ENCODE measurements around the gene ZNF287. TPM values are rescaled to one million over a fixed set of nuclear protein-coding genes. Genes with fewer than 3 reads are reported as not detected.
"Not testable (repeated sequence)": the region's sequence is repeated elsewhere in the genome, so short reads cannot be mapped to it uniquely, and the experiment has no call there.

The ZNF287 gene
- polyA plus RNA-seq, 4 donors, result 0.81 to 2.7 (median 2.2) TPM; not detected in 1

DNA sequence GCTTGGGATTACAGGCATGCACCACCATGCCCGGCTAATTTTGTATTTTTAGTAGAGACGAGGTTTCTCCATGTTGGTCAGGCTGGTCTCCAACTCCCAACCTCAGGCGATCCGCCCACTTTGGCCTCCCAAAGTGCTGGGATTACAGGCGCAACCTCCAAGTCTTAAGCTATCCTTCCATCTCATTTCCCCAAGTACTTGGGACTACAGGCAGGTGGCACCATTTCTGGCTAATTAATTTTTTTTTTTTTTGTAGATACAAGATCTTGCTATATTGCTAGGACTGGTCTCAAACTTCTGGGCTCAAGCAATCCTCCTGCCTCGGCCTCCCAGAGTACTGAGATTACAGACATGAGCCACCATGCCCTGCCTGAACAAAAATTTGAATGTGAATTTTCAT is 43.4 kb downstream of the ZNF287 start:
- H3K9me3 ChIP-seq (ENCODE audit: control insufficient read depth in 2 of 2, insufficient read depth in 1 of 2, low read depth in 1 of 2, low read length in 1 of 2); H3K27ac ChIP-seq (ENCODE audit: low read depth in 1 of 3, low read length in 2 of 3); H3K36me3 ChIP-seq (ENCODE audit: control insufficient read depth in 3 of 3, insufficient read depth in 2 of 3, low read depth in 1 of 3, low read length in 3 of 3); H3K4me1 ChIP-seq (ENCODE audit: control insufficient read depth in 3 of 3, insufficient read depth in 2 of 3, low read depth in 1 of 3, low read length in 2 of 3); H3K27me3 ChIP-seq (ENCODE audit: control insufficient read depth in 3 of 3, insufficient read depth in 3 of 3, low read length in 3 of 3); H3K4me3 ChIP-seq (ENCODE audit: low read depth in 1 of 3, low read length in 3 of 3); FAIRE-seq; DNase-seq: not testable (repeated sequence)
- 89 to 94% (median 94%) methylated on average over 6 of the region's 6 CpGs for WGBS, 3 donors

DNA sequence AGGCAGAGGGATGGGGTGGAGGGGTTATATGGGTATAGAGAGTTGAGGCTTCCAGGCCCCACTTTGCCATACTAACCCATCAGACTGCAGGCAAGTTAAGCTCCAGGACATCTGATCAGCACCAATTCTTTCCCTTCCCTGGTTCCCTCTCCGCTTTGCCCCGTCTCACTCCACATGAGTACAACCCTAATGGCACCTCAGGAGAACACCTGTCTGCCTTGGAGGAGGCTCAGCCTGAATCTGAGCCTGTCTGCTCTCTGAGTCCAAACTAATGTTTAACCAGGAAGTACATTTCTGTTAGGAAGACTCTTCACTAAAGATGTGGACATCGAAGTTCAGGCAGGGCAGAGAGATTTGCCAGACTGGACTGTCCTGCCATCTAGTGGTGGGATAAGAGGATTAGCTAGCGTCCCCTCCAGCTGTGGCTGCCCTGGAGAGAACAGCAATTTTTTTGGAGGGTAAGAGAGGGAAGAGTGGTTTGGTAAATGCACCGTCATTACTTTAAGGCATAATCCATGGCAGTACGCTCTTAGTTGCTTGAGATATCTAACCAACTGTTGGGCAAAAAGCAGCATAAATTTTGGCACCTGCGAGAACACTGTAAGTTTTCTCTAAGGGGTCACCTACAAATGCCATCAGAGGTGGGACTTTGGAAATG is 47.8 kb downstream of the ZNF287 start:
- H3K4me3 ChIP-seq (ENCODE audit: low read depth in 1 of 3, low read length in 3 of 3), result no peak overlapping the region
- peak; percentile 92 to 95 for DNase-seq
- no peaks in the 10 kb centered on the region for H3K36me3 ChIP-seq (ENCODE audit: control insufficient read depth in 3 of 3, insufficient read depth in 2 of 3, low read depth in 1 of 3, low read length in 3 of 3)
- H3K27me3 ChIP-seq (ENCODE audit: control insufficient read depth in 3 of 3, insufficient read depth in 3 of 3, low read length in 3 of 3), result no peaks in the 10 kb centered on the region
- H3K27ac ChIP-seq (ENCODE audit: low read depth in 1 of 3, low read length in 2 of 3), result peak overlapping the region in 2 of 3 donors; percentile 12 to 76
- no peak for FAIRE-seq
- 6 to 26% (median 25%) methylated on average over 7 of the region's 7 CpGs for WGBS, 3 donors
- no peaks in the 10 kb centered on the region for H3K9me3 ChIP-seq (ENCODE audit: control insufficient read depth in 2 of 2, insufficient read depth in 1 of 2, low read depth in 1 of 2, low read length in 1 of 2)
- H3K4me1 ChIP-seq (ENCODE audit: control insufficient read depth in 3 of 3, insufficient read depth in 2 of 3, low read depth in 1 of 3, low read length in 2 of 3), result peaks cover 0 to 17% (median 3%) of the 10 kb centered on the region in 3 donors

DNA sequence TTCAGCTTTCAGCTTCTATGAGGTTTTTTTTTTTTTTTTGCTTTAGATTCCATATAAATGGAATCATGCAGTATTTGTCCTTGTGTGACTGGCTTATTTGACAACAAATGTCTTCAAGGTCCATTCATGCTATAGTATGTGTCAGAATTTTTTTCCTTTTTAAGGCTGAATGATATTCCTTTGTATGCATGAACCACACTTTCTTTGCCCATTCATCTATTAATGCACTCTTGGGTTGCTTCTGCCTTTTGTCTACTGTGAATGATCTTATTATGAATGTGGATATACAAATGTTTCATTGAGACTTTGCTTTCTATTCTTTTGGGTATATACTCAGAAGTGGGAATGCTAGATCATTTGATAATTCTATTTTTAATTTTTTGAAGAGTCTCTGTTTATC is 50.0 kb downstream of the ZNF287 start:
- peaks cover 0 to 17% (median 3%) of the 10 kb centered on the region in 3 donors for H3K4me1 ChIP-seq (ENCODE audit: control insufficient read depth in 3 of 3, insufficient read depth in 2 of 3, low read depth in 1 of 3, low read length in 2 of 3)
- H3K36me3 ChIP-seq (ENCODE audit: control insufficient read depth in 3 of 3, insufficient read depth in 2 of 3, low read depth in 1 of 3, low read length in 3 of 3), result no peaks in the 10 kb centered on the region
- H3K27ac ChIP-seq (ENCODE audit: low read depth in 1 of 3, low read length in 2 of 3), result no peak overlapping the region
- DNase-seq (no peak), FAIRE-seq (no peak)
- no peak overlapping the region for H3K4me3 ChIP-seq (ENCODE audit: low read depth in 1 of 3, low read length in 3 of 3)
- H3K9me3 ChIP-seq (ENCODE audit: control insufficient read depth in 2 of 2, insufficient read depth in 1 of 2, low read depth in 1 of 2, low read length in 1 of 2), result no peaks in the 10 kb centered on the region
- H3K27me3 ChIP-seq (ENCODE audit: control insufficient read depth in 3 of 3, insufficient read depth in 3 of 3, low read length in 3 of 3), result no peaks in the 10 kb centered on the region

DNA sequence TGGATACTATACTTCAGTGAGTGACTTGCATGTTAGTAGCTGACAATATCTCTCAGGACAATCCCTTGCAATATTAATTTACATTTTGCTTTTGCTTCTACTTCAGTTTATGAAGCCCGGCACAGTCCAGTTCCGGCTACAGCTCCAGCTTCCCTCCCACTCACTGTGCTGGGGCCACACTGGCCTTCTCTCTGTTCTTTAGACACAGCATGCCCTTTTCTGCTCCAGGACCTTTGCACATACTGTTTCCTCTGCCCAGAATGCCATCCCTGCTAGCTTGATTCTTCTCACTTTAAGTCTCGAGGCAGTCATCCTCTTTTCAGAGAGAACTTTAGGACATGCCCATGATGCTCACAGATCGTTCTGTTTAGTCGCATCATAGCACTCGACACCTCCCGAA is 51.5 kb downstream of the ZNF287 start:
- Histone ChIP-seq H3K4me3 (ENCODE audit: low read depth in 1 of 3, low read length in 3 of 3) (no peak overlapping the region), H3K4me1 (ENCODE audit: control insufficient read depth in 3 of 3, insufficient read depth in 2 of 3, low read depth in 1 of 3, low read length in 2 of 3) (peaks cover 0 to 17% (median 3%) of the 10 kb centered on the region in 3 donors), H3K36me3 (ENCODE audit: control insufficient read depth in 3 of 3, insufficient read depth in 2 of 3, low read depth in 1 of 3, low read length in 3 of 3) (no peaks in the 10 kb centered on the region), H3K27ac (ENCODE audit: low read depth in 1 of 3, low read length in 2 of 3) (no peak overlapping the region), H3K9me3 (ENCODE audit: control insufficient read depth in 2 of 2, insufficient read depth in 1 of 2, low read depth in 1 of 2, low read length in 1 of 2) (no peaks in the 10 kb centered on the region), H3K27me3 (ENCODE audit: control insufficient read depth in 3 of 3, insufficient read depth in 3 of 3, low read length in 3 of 3) (no peaks in the 10 kb centered on the region)
- no peak for DNase-seq
- 86 to 93% (median 92%) methylated on average over 7 of the region's 7 CpGs for WGBS, 3 donors
- FAIRE-seq, result no peak

DNA sequence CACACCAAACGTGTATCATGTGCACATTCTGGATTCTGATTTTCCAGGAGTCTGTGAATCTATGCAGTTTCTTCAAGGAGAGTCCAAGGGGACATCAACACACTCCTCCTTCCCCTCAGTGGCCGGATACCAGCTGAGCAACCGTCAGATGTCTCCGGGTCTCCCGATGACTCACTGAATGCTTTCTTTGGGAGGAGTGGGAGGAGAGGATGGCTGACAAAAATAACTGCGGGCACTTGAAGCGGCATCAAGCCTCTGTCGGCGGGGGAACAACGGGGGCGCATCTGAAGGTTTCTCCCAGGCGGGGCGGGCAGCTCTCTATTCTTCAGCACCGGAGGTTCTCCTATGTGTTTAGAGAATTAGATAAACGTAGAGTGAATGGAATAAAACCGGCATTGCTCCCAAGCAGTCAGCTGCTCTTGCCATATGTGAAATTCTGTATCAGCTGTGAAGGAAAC is 52.4 kb downstream of the ZNF287 start:
- Histone ChIP-seq H3K4me1 (ENCODE audit: control insufficient read depth in 3 of 3, insufficient read depth in 2 of 3, low read depth in 1 of 3, low read length in 2 of 3) (peaks cover 0 to 17% (median 3%) of the 10 kb centered on the region in 3 donors), H3K27ac (ENCODE audit: low read depth in 1 of 3, low read length in 2 of 3) (no peak overlapping the region), H3K27me3 (ENCODE audit: control insufficient read depth in 3 of 3, insufficient read depth in 3 of 3, low read length in 3 of 3) (no peaks in the 10 kb centered on the region), H3K4me3 (ENCODE audit: low read depth in 1 of 3, low read length in 3 of 3) (no peak overlapping the region), H3K9me3 (ENCODE audit: control insufficient read depth in 2 of 2, insufficient read depth in 1 of 2, low read depth in 1 of 2, low read length in 1 of 2) (no peaks in the 10 kb centered on the region), H3K36me3 (ENCODE audit: control insufficient read depth in 3 of 3, insufficient read depth in 2 of 3, low read depth in 1 of 3, low read length in 3 of 3) (no peaks in the 10 kb centered on the region)
- DNase-seq (peak in 1 of 2 donors; percentile 61), FAIRE-seq (no peak)
- whole genome bisulfite sequencing, 3 donors, result 29 to 44% (median 42%) methylated on average over 16 of the region's 16 CpGs

DNA sequence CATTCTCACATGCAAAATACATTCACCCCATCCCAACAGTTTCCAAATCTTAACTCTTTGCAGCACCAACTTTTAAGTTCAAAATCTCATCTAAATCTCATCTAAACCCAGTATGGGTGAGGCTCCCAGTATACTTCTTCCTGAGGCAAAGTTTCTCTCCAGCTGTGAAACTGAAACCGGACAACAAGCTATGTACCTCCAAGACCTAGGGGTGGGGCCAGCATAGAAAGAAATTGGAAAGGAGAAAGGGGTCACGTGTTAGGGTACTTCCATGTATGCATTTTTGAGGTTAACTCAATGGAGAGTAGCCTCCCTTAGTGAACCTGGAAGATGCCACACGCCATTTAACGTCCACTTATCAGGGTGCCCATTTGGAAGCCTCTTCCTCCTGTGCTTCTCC is 53.1 kb downstream of the ZNF287 start:
- WGBS, 3 donors, result 62 to 75% (median 63%) methylated on average over 4 of the region's 4 CpGs
- H3K4me1 ChIP-seq (ENCODE audit: control insufficient read depth in 3 of 3, insufficient read depth in 2 of 3, low read depth in 1 of 3, low read length in 2 of 3), result peaks cover 0 to 15% (median 3%) of the 10 kb centered on the region in 3 donors
- DNase-seq (peak; percentile 42 to 62), FAIRE-seq (no peak)
- H3K27ac ChIP-seq (ENCODE audit: low read depth in 1 of 3, low read length in 2 of 3), result no peak overlapping the region
- H3K9me3 ChIP-seq (ENCODE audit: control insufficient read depth in 2 of 2, insufficient read depth in 1 of 2, low read depth in 1 of 2, low read length in 1 of 2), result no peaks in the 10 kb centered on the region
- H3K27me3 ChIP-seq (ENCODE audit: control insufficient read depth in 3 of 3, insufficient read depth in 3 of 3, low read length in 3 of 3), result no peaks in the 10 kb centered on the region
- H3K36me3 ChIP-seq (ENCODE audit: control insufficient read depth in 3 of 3, insufficient read depth in 2 of 3, low read depth in 1 of 3, low read length in 3 of 3), result no peaks in the 10 kb centered on the region
- H3K4me3 ChIP-seq (ENCODE audit: low read depth in 1 of 3, low read length in 3 of 3), result no peak overlapping the region

DNA sequence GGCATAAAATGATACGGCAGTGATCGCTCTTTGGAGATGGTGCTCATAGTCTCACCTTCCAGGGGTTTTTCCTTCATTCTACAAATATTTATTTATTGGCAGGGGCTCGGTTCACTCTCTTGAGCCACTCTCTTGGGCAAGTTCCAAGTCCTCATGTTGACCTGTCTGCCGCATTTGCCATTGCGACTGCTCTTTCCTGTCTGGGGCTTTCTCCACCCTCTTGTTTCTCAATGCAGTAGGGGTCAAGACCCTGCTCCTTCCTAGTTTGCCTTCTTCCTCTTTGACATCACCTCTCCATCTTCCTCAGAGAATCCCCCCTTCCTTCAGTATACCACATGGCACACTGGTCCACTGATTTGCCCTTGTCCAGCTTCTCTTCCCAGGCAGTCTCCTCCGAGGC is 55.1 kb downstream of the ZNF287 start:
- FAIRE-seq (no peak), DNase-seq (no peak)
- Histone ChIP-seq H3K27me3 (ENCODE audit: control insufficient read depth in 3 of 3, insufficient read depth in 3 of 3, low read length in 3 of 3) (no peaks in the 10 kb centered on the region), H3K4me3 (ENCODE audit: low read depth in 1 of 3, low read length in 3 of 3) (no peak overlapping the region), H3K9me3 (ENCODE audit: control insufficient read depth in 2 of 2, insufficient read depth in 1 of 2, low read depth in 1 of 2, low read length in 1 of 2) (no peaks in the 10 kb centered on the region), H3K27ac (ENCODE audit: low read depth in 1 of 3, low read length in 2 of 3) (no peak overlapping the region), H3K4me1 (ENCODE audit: control insufficient read depth in 3 of 3, insufficient read depth in 2 of 3, low read depth in 1 of 3, low read length in 2 of 3) (peaks cover 0 to 10% (median 0%) of the 10 kb centered on the region in 3 donors), H3K36me3 (ENCODE audit: control insufficient read depth in 3 of 3, insufficient read depth in 2 of 3, low read depth in 1 of 3, low read length in 3 of 3) (no peaks in the 10 kb centered on the region)
- 76 to 84% (median 76%) methylated on average over 6 of the region's 6 CpGs for WGBS, 3 donors

DNA sequence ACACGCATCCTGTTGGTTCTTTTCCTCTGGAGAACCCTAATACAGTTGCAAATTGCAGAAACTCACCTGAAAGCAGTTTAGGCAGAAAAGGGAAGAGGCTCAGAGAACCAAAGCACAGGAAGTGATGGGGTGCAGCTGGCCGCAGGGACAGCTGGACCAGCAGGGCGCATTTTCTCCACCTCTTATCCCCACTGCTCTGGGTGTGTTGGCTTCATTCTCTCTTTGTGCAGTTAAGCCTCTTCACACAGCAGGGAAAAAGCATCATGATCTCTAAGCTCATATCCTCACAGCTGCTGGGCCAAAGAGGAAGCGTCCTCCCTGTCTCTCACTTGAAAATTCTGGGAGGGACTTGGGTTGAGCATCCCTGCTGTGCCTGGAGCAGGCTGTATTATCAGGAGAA is 57.0 kb downstream of the ZNF287 start:
- Histone ChIP-seq H3K27ac (ENCODE audit: low read depth in 1 of 3, low read length in 2 of 3) (no peak overlapping the region), H3K4me3 (ENCODE audit: low read depth in 1 of 3, low read length in 3 of 3) (no peak overlapping the region), H3K36me3 (ENCODE audit: control insufficient read depth in 3 of 3, insufficient read depth in 2 of 3, low read depth in 1 of 3, low read length in 3 of 3) (no peaks in the 10 kb centered on the region), H3K9me3 (ENCODE audit: control insufficient read depth in 2 of 2, insufficient read depth in 1 of 2, low read depth in 1 of 2, low read length in 1 of 2) (no peaks in the 10 kb centered on the region), H3K4me1 (ENCODE audit: control insufficient read depth in 3 of 3, insufficient read depth in 2 of 3, low read depth in 1 of 3, low read length in 2 of 3) (peaks cover 0 to 18% (median 0%) of the 10 kb centered on the region in 3 donors), H3K27me3 (ENCODE audit: control insufficient read depth in 3 of 3, insufficient read depth in 3 of 3, low read length in 3 of 3) (no peaks in the 10 kb centered on the region)
- FAIRE-seq (no peak), DNase-seq (no peak)
- WGBS, 3 donors, result 55 to 90% (median 79%) methylated on average over 4 of the region's 4 CpGs

DNA sequence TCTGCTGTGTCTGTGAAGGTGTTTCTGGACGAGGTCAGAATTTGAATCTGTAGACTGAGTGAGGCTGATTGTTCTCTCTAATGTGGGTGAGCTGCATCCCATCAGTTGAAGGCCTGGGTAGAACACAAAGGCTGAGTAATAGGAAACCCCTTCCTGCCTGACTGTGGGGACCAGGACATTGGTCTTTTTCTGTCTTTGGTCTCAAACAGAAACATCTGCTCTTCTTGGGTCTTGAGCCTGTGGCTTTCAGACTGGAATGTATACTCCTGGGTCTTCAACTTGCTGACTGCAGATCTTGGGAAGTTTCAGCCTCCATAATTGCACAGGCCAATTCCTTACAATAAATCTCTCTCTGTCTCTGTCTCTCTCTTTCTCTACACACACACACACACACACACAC is 57.4 kb downstream of the ZNF287 start:
- Histone ChIP-seq H3K27ac (ENCODE audit: low read depth in 1 of 3, low read length in 2 of 3) (no peak overlapping the region), H3K36me3 (ENCODE audit: control insufficient read depth in 3 of 3, insufficient read depth in 2 of 3, low read depth in 1 of 3, low read length in 3 of 3) (no peaks in the 10 kb centered on the region), H3K4me3 (ENCODE audit: low read depth in 1 of 3, low read length in 3 of 3) (no peak overlapping the region), H3K27me3 (ENCODE audit: control insufficient read depth in 3 of 3, insufficient read depth in 3 of 3, low read length in 3 of 3) (no peaks in the 10 kb centered on the region), H3K4me1 (ENCODE audit: control insufficient read depth in 3 of 3, insufficient read depth in 2 of 3, low read depth in 1 of 3, low read length in 2 of 3) (peaks cover 0 to 14% (median 0%) of the 10 kb centered on the region in 3 donors), H3K9me3 (ENCODE audit: control insufficient read depth in 2 of 2, insufficient read depth in 1 of 2, low read depth in 1 of 2, low read length in 1 of 2) (no peaks in the 10 kb centered on the region)
- WGBS, 3 donors, result 71 to 84% (median 80%) methylated on average over 1 of the region's 1 CpG
- FAIRE-seq, result no peak
- no peak for DNase-seq
